Measurements from ENCODE around the gene EXD3.
"Not testable (repeated sequence)": the region's sequence is repeated elsewhere in the genome, so short reads cannot be mapped to it uniquely, and the experiment has no call there.

The EXD3 gene

DNA sequence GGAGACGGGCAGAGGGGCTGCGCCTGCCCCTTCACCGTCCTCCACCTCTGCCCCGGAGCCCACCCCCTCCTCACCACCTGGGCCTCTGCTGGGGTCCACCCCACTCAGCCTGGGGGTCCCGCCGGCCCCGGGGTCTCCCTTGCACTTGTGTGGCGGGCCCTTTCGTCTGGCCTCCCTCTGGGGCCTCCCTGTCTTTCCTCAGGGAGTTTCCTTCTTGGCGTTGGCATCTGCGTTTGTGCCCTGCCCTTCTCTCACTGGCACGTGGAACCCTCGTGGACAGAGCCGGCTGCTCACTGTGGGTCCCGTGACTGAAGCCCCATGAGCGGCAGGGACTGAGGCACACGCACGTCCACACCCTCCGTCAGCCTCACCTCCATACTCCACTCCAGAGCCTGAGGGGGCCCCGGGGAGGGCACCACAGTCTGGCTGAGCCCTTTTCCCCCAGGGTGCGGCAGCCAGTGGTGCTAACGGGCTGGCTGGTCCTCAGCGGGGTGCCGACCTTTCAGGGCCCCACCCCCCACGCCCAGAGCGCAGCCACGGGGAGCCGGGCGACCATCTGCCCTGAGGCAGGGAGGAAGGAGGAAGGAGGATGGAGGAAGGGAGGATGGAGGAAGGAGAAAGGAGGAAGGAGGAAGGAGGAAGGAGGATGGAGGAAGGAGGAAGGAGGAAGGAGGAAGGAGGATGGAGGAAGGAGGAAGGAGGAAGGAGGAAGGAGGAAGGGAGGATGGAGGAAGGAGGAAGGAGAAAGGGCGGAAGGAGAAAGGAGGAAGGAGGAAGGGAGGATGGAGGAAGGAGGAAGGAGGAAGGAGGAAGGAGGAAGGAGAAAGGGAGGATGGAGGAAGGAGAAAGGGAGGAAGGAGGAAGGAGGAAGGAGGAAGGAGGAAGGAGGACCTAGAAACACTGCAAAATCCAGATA lies 67.9 kb downstream of the EXD3 start:
- DNase-seq, result no peak

DNA sequence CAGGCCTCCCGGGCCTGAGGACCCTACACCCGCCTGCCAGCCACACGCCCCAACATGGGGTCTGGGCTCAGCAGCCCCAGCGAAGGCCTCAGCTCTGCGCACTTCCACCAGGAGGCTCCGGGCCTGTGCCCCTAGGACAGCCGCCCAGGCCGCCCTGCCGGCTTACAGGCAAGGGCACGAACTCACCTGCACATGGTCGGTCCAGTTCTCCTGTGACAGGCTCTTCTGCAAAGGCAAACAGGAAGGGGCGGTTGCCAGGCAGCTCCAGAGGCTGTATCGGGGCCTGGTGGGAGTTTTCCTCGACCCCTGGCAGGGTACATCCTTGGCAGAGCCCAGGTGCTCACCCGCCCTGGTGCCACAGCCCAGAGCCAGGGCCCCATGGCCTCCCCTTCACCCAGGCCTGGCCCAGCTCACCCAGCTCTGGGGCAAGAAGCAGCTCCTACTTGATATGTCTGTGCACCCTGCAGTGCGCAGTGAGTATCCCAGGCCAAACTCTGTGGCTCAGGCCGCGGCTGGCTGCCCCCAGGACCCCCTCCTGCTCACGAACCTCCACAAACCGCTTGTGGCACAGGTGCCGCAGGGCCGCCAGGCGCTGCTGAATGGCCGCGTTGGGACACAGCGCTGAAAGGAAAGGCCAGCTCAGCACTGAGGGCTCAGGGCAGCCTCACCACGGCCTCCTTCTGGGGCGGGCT lies 68.7 kb downstream of the EXD3 start:
- no peak for DNase-seq

DNA sequence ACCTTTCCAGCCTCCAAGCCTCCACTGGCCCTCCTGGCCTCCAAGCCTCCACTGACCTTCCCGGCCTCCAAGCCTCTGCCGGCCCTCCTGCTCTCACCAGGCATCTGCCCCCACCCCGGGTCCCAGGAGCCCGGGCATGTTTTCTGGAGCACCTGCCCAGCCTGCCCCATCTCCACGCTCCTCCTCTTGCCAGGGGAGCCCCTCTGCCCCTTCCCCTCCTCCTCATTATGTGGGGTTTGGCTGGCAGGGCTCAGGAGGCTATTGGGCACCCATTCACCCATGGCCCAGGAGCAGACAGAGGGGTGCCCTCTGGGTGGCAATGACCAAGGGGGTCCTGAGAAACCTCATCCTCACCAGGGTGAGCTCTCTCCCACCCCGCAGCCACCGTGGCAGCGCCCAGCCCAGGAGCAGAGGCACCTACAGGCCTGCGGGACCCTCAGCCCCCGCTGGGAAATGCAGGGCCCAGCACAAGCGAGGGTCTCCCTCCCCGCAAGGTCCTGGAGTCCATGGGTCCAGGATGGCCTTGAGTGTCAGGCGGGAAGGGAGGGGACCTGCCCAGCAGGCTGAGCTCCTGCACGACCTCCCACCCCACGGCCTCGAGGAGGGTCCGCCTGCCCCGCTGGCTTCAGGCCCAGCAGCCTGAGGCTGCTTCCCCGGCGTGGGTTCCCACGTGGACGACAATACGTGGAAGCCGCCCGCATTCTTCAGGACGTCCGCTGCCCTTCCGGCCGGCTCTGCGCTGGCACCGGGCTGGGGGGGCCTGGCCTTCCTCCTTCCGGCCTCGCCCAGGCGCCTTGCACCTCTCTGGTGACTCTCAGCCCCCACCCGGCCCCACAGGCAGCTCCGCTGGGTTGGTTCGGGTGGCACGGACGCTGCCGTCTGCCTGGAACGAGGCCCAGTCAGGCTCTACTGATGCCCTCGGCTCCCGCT lies 69.5 kb downstream of the EXD3 start:
- no peak for DNase-seq

DNA sequence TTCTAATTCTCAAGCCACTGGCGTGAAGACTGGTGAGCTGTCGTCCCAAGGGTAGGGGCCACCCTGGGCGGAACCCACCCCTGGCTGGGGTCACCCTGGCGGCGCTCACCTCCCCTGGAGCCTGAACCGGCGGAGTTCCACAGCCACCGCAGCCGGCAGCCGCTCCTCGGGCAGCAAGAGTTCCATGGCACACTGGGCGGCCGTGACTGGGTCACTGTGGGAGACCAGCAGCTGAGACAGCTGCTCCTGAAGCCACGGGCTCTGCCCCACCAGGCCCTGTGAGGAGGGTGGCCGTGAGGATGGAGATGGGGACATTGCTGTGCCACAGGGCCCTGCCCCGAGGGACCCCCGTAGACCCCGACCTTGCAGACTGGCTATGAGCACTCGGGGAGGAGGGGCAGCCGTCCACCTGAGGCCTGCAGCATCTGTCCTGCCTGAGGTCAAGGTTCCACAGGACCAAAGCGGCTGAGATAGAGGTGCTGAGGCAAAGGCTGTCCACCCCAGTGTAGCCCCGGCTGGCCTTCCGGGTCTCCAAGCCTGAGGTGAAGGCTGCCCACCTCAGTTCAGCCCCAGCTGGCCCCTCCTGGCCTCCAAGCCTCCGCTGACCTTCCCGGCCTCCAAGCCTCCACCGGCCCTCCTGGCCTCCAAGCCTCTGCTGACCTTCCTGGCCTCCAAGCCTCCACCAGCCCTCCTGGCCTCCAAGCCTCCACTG lies 70.3 kb downstream of the EXD3 start:
- DNase-seq, result no peak

DNA sequence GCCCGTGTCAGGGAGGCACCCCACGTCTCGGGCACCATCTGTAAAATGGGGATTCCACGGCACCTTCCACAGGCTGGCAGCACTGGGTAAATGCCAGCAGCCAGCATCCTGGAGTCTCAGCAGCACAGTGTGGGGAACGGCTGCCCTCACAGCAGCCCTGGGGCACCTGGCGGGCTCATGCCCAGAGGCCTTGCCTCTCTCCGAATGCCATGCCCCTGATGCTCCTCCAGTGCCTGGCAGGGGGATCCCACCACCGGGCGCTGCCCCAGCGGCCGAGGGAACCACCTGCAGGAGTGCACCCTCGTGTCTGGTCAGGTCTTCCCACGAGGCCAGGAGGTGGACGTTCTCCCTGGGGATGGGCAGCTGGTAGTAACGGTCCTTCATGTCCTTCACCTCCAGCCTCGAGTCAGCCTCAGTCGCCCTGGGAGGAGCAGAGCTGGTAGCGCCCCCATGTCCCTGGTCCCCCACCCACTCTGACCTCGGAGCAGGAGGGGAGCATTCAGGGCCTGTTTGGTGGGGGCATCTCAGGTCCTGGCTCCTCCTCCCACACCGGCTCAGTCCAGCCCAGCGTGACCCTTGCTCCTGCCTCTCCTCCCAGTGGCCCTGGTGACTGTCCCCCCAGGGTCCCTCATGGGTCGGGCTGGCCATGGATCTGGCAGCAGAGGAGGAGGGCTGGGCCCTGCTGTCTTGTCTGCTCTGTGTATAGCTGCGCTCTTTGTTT lies 71.0 kb downstream of the EXD3 start:
- DNase-seq, result no peak

DNA sequence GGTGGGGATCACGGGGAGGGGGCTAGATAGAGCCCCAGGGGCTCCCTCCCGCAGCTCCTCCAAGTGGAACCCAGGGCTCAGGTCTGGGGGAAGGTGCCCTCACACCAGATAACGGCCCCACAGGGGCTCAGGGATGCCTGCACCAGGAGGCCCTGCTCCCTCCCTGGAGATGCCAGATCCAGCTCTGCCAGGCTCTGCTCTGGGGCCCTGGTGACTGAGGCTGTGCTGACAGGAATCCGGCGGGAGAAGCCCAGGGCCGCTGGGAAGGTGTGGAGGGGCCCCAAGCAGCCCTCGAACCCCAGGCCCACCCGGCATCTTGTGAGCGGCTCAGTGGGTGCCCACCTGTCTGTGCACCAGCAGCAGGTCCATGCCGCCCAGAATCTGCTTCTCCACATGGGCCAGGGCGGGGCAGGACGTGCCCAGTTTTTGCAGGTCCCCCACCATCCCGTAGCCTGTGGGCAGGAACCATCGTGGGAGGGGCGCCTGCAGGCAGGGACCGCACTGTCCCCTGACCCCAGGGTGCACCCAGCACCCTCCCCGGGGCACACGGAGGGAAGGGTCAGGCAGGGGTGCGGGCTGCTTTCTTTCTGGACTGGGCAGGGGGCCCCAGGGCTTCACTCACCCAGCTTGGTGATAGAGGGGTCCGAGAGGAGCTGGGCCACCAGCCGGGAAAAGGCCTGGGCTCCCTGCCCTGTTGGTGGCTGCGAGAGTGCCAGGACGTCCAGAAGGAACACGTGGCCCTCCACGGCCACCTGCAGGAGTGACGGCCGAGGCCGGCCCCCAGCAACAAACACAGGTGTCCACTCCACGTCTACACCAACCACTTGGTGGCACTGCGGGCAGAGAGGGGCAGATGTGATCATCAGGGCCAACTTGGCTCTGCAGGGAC lies 72.0 kb downstream of the EXD3 start:
- no peak for DNase-seq

DNA sequence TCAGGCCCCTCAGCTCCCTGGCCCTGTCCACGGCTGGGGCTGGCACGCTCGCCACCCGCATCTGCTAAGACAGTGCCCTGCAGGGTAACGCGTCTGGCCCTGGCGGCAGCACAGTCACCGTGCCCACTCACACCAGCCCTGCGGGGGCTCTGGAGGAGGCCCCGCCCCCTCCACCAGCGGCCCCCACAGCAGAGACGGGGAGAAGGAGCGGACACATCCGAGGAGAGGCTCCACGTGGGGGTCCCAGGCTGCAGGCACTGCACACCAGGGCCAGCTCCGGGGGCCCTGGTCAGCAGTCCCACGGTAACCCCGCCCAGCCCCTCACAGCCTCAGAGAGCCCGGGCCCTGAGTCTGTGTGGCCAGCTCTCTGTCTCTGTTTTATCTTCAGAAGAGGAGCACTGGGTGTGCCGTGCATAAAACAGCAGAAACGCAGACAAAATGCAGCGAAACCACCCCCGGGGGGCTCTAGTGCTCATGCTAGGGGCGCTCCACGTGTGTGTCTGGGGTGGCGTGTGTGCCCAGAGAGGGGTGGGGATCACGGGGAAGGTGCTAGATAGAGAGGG lies 73.4 kb downstream of the EXD3 start:
- no peak for DNase-seq

DNA sequence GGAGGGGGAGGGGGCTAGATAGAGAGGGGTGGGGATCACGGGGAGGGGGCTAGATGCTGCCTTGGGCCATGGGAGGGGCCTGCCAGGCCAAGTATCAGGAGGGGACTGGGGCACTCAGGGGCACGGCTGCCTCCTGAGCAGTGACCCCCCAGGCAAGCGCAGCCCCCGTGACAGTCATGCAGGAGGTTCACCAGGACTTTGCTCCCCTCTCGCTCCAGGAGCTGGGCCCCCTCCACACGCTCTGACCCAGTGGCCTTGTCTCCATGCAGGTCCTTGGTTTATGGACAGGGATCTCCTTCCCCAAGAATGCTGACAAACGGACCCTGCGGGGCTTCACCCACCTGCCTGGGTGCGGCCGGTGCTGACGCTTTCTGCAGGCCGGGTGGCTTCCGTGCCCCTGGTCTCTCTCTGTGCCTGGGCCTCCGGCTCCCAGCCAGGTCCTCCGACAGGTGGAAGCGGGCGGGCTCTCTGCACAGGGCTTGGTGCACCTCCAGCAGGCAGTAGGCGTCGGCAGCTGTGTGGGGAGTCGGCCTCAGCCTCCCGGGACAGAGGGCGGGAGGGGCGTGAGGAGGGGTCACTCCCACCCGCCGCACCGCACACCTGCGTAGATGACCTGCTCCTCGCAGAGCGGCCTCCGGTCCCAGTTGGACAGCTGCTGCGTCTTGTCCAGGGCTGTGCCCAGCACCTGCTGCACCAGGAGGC lies 74.0 kb downstream of the EXD3 start:
- no peak for DNase-seq

DNA sequence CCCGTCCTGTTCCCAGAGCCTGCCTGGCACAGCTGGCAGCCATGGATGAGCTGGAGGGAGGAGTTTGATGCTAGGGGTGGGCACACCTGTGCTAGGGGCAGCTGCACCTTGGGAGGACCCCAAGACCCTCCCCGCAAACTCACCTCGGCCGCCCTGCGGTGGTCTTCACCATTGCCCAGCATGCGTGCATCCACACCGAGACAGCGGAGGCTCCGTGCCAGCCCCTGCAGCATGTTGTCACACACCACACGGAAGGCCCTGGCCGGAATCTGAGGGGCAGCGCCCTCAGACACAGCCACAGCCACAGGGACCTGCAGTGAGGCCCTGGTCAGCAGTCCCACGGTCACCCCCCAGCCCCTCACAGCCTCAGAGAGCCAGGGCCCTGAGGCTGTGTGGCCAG lies 75.0 kb downstream of the EXD3 start:
- no peak for DNase-seq

DNA sequence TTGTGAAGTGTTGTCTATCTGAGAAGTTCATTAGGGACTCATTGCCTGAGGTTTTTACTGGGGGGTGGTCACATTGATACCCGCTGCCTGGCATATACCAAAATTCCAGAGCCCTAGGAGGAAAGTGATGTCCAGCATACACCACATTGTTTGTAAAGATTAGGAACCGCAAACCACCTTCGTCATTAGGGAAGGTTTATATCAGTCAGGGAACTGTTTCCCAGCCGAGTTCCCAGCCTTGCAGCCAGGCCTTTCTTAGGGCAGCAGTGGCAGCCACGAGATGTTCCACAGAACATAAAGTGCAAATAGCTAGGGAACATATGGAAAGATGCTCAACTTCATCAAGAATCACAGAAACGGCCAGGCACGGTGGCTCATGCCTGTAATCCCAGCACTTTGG lies 80.5 kb downstream of the EXD3 start:
- no peak for DNase-seq

DNA sequence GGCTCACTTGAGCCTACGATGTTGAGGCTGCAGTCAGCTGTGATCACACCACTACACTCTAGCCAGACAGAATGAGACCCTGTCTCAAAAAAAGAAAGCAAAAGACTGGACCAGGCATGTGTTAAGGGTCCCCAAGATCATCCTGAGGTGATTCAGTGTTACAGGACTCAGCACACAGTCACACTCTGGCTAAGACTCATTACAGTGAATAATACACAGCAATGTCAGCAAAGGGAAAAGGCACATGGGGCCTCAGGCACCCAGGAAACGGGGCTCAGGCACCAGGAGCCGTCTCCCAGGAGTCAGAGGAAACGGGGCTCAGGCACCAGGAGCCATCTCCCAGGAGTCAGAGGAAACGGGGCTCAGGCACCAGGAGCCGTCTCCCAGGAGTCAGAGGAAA lies 81.7 kb downstream of the EXD3 start:
- no peak for DNase-seq

DNA sequence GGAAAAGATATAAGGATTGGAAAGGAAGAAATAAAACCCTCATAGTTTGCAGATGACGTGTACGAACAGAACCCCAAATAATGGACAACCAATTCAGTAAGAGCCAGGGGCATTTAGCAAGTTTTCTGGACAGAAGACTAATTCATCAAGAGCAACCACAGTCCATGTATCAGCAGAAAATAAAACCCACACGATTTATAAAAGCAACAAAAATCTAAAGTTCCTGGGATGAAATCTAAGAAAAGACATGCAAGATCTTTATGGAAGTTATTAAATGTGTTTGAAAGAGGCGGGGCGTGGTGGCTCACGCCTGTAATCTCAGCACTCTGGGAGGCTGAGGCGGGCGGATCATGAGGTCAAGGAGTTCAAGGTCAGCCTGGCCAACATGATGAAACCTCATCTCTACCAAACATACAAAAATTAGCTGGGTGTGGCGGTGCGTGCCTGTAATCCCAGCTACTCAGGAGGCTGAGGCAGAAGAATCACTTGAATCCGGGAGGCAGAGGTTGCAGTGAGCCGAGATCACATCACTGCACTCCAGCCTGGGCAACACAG lies 83.0 kb downstream of the EXD3 start:
- not testable (repeated sequence) for DNase-seq

DNA sequence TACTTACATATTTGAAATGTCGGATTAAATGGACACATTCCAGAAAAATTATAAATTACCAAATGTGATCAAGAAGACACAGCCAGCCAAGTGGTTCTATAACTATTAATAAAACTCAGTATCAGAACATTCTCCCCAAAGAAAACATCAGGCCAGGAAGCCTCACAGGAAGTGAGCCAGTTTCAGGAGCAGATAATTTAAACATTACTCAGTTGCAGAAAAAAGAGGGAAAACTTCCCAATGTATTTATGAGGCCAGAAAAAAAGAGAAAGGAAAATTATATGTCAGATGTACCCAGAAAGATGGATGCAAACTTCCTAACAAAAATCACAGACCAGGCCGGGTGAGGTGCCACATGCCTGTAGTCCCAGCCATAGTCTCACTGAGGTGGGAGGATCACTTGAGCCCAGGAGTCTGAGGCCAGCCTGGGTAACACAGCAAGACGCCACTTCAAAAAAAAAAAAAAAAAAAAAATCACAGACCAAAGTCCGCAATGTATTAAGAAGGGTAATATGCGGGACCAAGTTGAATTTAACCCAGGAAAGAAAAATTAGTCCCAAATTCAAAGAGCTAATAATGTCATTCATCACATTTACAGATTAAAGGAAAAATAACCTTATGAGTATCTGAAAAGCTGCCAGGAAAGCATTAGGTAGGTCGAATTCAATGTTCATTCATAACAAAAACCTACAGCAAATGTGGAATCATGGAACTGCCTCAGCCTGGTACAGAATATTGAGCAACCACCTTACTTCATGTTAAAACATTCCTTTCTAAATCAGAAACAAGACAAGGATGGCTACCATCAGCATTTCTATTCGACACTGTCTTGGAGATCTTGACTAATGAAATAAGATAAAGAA lies 83.7 kb downstream of the EXD3 start:
- DNase-seq, result no peak

DNA sequence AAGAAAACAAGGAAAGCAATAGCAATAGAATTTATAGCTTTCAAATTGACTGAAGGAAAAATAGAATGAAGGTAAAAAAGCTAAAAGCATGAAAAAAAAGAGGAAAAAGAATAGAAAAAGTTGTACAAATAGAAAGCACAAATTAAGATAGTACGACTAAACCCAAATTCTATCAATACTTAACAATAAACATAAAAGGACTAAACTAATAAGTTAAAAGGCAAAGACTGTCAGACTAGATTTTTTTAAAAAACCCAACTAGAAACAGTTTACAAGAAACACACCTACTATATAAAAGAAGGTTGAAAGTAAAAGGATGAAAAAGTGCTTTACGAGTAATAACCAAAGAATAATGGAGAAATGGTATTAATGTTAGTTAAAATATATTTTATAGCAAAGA lies 86.2 kb downstream of the EXD3 start:
- DNase-seq, result no peak

DNA sequence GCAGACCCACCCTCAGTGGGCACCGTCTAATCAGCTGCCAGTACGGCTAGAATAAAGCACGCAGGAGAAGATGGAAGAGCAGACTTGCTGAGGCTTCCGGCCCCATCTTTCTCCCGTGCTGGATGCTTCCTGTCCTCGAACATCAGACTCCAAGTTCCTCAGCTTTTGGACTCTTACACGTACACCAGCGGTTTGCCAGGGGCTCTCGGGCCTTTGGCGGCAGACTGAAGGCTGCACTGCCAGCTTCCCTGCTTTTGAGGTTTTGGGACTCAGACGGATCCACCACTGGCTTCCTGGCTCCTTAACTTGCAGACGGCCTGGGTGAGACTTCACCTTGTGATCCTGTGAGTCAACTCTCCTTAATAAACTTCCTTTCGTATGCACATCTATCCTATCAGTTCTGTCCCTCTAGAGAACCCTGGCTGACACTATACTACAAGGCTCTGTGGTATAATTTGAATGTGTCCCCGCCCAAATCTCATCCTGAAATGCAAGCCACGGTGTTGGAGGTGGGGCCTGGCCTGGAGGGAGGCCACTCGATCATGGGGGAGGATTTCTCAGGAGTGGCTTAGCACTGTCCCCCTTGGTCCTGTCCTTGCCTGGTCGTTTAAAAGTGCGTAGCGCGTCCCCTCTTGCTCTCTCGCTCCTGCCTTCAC lies 89.8 kb downstream of the EXD3 start:
- DNase-seq, result no peak

DNA sequence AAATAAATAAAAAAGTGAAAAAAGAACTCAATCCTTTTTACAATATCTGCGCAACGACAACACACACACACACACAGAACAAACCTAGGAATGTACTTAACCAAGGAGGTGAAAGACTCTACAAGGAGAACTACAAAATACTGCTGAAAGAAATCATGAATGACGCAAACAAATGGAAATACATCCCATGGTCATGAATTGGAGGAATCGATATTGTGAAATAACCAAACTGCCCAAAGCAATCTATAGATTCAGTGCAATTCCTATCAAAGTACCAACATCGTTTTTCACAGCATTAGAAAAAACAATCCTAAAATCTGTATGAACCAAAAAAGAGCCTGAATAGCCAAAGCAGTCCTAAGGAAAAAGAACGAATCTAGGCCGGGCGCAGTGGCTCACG lies 91.0 kb downstream of the EXD3 start:
- DNase-seq, result no peak

DNA sequence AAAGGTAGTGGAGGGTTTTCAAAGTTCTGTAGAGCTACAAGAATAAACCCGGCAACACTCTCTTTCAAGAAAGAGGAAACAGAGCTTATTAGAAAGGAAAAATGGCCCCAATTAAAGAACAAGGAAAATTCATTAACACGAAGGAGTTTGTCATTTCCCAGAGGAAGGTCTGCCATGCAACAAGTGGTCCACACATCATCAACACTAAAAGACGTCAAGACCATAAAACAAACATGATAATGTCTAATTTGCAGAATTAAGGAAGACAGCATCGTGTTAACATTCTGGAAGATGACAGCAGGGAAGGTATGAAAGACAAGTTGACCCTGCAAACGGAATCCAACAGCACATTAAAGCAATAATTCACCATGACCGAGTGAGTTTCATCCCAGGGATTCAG lies 92.3 kb downstream of the EXD3 start:
- DNase-seq, result no peak

DNA sequence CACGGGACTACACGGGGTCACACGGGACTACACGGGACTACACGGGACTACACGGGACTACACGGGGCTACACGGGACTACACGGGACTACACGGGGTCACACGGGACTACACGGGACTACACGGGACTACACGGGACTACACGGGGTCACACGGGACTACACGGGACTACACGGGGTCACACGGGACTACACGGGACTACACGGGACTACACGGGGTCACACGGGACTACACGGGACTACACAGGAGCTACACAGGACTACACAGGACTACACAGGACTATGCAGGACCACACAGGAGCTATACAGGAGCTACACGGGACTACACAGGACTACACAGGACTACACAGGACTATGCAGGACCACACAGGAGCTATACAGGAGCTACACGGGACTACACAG lies 93.4 kb downstream of the EXD3 start:
- DNase-seq, result not testable (repeated sequence)
